ENCODE data around the gene TSPAN18.

GRCh38 chr11:44905131-44905866, 178.5 kb downstream of the TSPAN18 start:
- no peak for TF ChIP-seq EZH2phosphoT487 (IDR thresholded peaks at IDR 0.05; ENCODE audit: insufficient read depth, low read depth)
- TF ChIP-seq EZH2 (IDR thresholded peaks at IDR 0.05; ENCODE audit: insufficient read depth, poor library complexity, severe bottlenecking), result no peak

Measured in GM23248 (cell line).